ENCODE measurements around the gene IKBKG.
"Not testable (repeated sequence)": the region's sequence is repeated elsewhere in the genome, so short reads cannot be mapped to it uniquely, and the experiment has no call there.

IKBKG gene, protein sequence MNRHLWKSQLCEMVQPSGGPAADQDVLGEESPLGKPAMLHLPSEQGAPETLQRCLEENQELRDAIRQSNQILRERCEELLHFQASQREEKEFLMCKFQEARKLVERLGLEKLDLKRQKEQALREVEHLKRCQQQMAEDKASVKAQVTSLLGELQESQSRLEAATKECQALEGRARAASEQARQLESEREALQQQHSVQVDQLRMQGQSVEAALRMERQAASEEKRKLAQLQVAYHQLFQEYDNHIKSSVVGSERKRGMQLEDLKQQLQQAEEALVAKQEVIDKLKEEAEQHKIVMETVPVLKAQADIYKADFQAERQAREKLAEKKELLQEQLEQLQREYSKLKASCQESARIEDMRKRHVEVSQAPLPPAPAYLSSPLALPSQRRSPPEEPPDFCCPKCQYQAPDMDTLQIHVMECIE

GRCh38 chrX:154547245-154548027, at the start of gene IKBKG:
Gene IKBKG, plus strand, starts transcription at chrX:154547620. Its CDS starts 4,383 bp downstream, at chrX:154552003.
- DNase-seq = peak; percentile 56

DNA sequence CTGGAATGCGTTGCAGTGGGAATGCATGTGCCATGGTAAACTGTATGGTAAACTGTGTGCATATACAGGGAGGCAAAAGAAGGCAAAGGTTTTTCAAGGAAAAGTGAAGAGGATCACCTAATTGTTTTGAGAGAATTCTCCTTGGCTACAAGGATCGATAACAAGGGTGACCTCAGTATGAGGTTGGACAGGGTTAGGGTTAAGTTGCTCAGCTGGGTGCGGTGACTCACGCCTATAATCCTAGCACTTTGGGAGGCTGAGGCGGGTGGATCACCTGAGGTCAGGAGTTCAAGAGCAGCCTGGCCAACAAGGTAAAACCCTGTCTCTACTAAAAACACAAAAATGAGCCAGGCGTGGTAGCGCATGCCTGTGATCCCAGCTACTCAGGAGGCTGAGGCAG, 46.0 kb upstream of the IKBKG start:
- DNase-seq = not testable (repeated sequence)

- no peak for DNase-seq
Measured at GRCh38 chrX:154502098-154502497, 45.3 kb upstream of the IKBKG start.

- DNase-seq = no peak
Measured at GRCh38 chrX:154502989-154503388, 44.4 kb upstream of the IKBKG start.

- no peak for DNase-seq
Measured at GRCh38 chrX:154505734-154506133, 41.7 kb upstream of the IKBKG start.

- no peak for DNase-seq
Measured at GRCh38 chrX:154506483-154507332, 40.7 kb upstream of the IKBKG start.

DNA sequence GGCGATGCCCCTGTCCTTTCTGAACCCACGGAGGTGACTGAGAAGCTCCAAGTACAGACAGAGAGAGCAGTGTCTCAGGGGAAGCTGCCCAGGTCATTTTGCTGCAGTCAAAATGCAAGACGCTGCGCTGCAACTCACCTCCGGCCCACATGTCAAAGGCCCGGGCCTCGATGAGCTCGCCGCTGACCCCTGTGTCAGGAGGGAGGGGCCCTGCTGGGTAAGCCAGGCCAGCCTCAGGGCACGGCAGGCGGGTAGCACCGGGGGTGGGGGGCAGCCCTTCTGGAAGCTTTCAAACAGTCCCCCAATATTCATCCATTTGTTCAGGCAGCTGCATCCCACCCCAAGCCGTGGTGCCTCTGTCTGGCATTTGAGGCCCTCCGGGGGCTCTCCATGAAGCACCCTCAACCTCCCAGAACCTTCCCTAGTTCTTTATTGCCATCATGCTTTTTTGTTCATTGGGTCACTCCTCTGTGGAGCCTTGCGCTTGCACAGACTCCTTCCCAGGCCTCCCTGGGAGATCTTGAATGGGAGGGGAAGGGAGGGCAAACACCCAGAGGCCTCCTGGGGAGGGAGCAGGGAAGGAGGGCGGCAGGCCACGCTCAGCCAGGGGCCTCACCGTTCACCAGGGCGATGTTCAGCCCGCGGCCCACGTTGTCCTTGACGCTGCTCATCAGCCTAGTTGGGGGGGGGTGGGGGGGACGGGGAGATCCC, 39.6 kb upstream of the IKBKG start:
- no peak for DNase-seq

GRCh38 chrX:154508384-154508745, 39.1 kb upstream of the IKBKG start:
- no peak for DNase-seq

DNA sequence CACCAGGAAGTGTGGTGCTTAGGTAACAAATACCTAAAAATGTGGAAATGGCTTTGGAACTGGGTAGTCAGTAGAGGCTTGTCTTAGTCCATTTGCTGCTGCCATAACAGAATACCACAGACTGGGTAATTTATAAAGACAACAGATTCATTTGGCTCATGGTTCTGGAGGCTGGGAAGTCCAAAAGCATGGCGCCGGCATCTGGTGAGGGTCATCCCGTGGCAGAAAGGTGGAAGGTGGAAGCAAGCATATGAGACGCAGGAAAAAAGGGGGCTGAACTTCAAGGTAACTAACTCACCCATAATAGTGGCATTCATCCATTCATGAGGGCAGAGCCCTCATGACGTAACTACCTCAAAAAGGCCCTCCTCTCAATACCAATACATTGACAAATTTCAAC, 38.0 kb upstream of the IKBKG start:
- DNase-seq = no peak

DNA sequence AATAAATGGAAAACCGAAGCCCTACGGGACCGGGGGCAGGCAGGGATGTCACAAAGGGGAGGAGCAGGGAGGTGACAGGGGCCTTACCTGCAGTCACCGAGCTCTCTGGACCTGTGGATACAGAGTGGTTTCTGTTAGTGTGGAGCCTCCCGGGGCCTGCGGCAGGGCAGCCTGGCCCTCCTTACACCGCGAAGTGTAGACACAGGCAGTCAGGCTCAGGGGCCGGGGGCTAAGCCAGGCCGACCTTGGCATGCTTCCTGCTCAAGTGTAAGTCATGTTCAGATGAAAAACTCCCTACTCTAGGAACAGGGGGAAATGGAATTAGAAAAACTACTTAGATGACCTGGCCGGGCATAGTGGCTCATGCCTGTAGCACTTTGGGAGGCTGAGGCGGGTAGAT, 35.7 kb upstream of the IKBKG start:
- no peak for DNase-seq

DNA sequence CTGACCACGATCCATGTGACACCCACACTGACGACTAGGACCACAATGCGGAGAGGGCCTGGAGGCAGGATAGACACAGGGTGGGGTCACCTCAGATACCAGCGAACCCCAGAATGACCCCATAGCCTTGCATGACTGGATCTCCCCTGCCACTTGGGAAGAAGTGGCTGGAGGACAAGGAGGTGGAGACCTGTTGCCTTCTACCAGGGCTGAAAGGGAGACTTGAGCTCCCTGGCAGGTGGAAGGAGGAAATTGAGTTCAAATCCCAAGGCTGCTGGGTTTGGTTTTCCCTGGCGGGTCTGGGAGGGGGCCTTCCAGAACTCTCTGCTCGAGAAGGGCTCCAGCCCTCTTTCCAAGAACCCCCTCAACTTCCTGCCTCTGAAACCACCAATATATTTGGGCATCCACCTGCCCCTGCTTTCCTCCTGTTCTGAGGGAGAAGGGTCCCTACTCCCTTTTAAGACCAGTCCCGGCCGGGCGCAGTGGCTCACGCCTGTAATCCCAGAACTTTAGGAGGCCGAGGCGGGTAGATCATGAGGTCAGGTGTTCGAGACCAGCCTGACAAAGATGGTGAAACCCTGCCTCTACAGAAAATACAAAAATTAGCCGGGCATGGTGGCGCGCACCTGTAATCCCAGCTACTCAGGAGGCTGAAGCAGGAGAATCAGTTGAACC, 34.4 kb upstream of the IKBKG start:
- DNase-seq = no peak

GRCh38 chrX:154513716-154514115, 33.7 kb upstream of the IKBKG start:
- no peak for DNase-seq

DNA sequence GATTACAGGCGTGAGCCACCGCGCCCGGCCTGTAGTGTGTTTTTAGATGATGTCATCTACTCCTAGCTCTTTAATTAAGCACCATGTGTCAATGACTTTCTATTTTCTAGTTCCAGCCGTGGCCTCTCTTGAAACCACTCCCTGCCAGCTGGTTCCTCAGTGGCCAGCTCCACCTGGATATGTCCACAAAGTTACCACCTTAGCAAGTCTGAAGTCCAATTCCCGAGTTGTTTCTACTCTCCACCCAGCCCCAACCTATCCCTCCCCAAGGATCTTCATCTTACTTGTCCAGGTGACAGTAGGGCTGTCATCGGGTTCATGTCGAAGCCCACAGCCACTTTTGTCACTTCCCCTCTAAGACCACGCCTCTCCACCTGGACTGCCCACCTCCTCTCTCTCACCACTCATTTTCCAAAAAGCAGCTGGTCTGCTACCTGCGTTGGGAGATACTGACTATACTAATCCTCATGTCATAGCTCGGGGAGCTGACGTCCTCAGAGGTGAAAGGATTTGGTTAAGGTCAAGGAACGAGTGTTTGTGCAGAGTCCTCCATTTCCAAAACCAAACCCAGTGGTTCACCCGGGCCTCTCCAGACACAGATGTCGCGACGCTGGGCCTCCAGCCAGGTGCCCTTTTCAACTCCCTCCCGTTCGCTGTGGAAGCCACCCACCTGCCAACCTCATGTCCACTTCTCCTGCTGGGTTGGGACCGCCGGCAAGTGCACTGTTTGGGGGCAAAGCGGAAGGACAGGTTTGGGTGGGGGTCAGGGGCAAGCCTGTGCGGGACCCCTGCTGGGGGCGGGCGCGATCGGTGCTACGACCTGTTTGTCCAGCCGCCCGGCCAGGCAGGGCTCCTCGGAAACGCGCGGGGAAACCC, 32.1 kb upstream of the IKBKG start:
- peak; percentile 24 for DNase-seq

DNA sequence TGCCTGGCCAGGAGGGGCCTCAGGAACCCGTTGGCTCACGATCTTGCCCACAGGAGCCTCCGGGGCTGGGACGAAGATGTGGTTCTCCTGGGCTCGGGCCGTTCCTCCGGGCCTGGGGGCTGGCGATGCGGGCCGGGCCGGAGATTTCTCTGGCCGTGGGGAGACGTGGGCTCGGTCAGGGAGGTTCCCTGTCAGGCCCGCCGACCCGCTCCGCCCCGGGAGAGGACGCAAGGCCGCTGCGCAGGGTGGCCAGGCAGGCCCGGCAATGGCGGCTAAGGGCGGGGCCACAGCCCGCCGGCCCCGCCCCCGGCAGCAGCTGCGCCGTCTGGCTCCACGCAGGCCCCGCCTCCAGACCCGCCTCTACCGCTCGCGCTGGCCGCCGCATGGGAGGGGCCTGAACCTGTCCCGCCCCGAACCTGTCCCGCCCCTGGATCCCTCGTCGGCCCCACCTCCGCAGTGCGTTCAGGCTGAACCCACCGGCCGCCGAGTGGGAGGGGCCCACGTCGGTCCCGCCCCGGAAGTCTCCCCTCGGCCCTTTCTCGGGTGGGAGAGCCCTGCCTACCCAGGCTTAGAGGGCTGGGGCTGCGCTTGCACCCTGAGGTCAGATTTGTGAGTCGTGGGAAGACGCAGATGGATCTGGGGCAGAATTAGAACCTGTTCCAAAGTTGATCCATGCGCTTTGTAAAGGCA, 31.3 kb upstream of the IKBKG start, which contains the start of gene FAM3A:
Gene FAM3A, minus strand, starts transcription at position 267 of the 690 bp plus-strand sequence. CDS start 460 bp downstream, outside the sequence.
- DNase-seq = peak; percentile 76

GRCh38 chrX:154516656-154517100, 30.7 kb upstream of the IKBKG start:
- DNase-seq = no peak

DNA sequence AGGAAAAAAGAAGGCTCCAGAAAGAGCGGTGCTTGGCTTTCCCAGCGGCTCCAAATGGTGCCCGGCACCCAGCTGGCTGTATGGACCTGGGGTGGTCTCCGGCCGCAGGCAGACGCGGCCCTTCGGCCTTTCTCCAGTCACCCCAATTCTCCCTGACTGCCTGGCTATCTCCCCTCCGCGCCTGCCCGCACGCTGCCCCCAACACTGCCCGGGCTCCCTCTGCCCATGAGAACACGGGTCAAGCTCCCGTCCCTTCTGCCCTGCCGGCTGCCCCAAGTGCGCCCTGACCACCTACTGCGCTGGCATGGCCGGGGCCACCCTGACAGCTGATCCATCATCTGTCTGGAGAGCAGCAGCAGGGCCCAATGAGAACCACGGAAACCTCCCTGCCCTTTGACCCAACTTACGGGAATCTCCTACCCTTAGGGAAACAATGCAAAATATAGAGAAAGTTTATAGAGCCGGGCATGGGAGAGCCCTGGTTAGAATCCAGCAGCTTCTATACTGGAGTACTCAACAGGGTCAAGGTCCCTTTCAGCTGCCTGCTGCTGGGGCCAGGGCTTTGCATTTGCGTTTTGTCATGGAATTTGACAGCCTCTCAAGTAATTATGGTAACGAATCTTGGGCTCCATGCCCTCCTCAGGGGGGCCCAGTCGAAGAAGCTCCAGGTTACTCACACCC, 30.2 kb upstream of the IKBKG start:
- DNase-seq = no peak

DNA sequence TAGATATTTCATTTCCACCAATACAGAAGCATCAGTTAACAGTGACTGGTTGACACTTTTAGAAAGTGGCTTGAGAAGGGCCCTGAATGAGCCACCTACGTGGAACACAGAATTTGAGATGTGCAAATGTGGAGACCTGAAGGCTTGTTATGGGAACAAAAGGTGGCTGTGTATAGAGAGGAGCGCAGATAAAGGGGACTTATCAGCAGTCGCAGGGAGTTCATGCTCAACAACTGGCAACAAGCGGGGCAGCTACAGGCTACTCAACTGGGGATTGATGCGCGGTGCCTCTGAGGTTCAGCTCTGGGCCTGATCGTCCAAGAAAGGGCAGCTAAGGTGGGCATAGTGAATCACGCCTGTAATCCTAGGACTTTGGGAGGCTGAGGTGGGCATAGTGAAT, 28.0 kb upstream of the IKBKG start:
- DNase-seq = no peak

DNA sequence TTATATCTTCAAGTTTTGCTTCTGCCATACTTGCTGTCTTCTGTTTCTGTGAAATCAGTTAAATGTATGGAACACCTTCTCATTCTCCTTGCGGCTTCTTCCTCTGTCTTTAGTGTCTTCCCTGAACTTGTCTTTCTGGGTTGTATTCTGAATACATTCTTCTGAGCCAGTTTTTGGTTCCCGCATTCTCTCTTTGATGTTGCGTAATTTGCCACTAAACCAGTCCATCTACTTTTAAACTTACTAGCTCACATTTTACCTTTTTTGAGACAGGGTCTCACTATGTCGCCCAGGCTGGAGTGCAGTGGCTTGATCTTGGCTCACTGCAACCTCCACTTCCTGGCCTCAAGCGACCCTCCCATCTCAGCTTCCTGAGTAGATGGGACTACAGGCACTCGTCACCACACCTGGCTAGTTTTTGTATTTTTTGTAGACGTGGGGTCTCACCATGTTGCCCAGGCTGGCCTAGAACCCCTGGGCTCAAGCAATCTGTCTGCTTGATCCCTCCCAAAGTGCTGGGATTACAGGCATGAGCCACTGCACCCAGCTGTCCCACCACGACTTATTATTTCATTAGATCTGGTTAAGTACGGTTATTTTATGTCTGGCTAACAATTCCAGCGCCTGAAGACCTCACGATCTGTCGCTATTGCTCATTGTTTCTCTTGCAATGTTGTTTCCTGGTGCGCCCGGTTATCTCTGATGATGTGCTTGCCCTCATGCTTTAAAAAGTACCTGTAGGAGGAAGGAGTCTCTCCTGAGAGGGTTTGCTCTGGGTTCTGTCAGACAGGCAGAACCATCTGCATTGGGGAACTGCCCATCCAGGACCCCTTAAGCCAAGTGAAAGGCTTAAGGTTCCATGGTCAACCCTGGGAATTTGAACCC, 21.6 kb upstream of the IKBKG start:
- no peak for DNase-seq

Measured in DMS79 treated with DMSO at 0.1 percent for 48 hours (cell line).